HepG2 (cell line): Measurements from ENCODE around the gene FMO3. TPM values are rescaled to one million over a fixed set of nuclear protein-coding genes. Genes with fewer than 3 reads are reported as not detected.

ENCODE experiments used
- ATAC-seq: fragments of 200-7000 bp; cut with Tn5 transposase; 3 replicates; pipeline ENCODE4 v1.9.1; 2020; ENCODE audit warnings: mild to moderate bottlenecking, moderate library complexity
- BruUV-seq: library from RNA; stranded (reverse); fragments of 400-500 nt; replicated peaks from 2 replicates; lab custom pipeline; 2021; lab: Mats Ljungman, UMichigan
- CTCF ChIA-PET: fragments of 300-600 bp; formaldehyde crosslinking; extraction: SDS; loops from one replicate; lab custom pipeline; 2021; ENCODE audit warnings: low total read pairs, inconsistent platforms, low intra/inter-chr PET ratio; lab: Yijun Ruan, JAX
- POLR2A ChIA-PET: fragments of 350-600 bp; sonication (Branson Sonifier 250); formaldehyde crosslinking; loops from one replicate; lab custom pipeline; 2020; ENCODE audit warnings: antibody characterized with exemption, inconsistent platforms; lab: Yijun Ruan, JAX
- DNase-seq: peaks from one replicate; pipeline ENCODE4 v3.0.0-alpha.2; 2015; ENCODE audit warnings: low spot score
- FAIRE-seq: peaks from 3 replicates; lab custom pipeline; 2011; peaks lifted over from hg19 to GRCh38; lab: Jason Lieb, UNC
- H2AFZ ChIP-seq: one replicate; pipeline ENCODE4 v1.6.1; 2011; ENCODE audit warnings: low read length, inconsistent platforms
- H3K27ac ChIP-seq: fragments of 300-600 bp; 3 replicates; pipeline ENCODE4 v1.8.0; 2011; ENCODE audit warnings: mixed run types, mild to moderate bottlenecking, mixed read lengths, low read length, inconsistent platforms; ENCODE audit not compliant: insufficient read depth; ENCODE audit errors: extremely low read length
- H3K27me3 ChIP-seq, 2 experiments: fragments of 200-600 bp in 1 of 2; 2 replicates in 1 of 2; 3 replicates in 1 of 2; pipeline versions ENCODE4 v1.6.0 to v1.8.0; 2011; ENCODE audit warnings: low read length in 2 of 2, mild to moderate bottlenecking in 2 of 2, moderate library complexity in 2 of 2, inconsistent platforms in 1 of 2; ENCODE audit not compliant: insufficient read depth in 2 of 2, control insufficient read depth in 1 of 2
- H3K36me3 ChIP-seq, 2 experiments: fragments of 200-600 bp in 1 of 2; replicated peaks in 1 of 2; 2 replicates in 1 of 2; 3 replicates in 1 of 2; pipeline versions ENCODE4 v1.5.1 to v1.8.0; 2011; ENCODE audit warnings: low read length in 2 of 2, inconsistent platforms in 1 of 2; ENCODE audit not compliant: insufficient read depth in 2 of 2, control insufficient read depth in 1 of 2
- H3K4me1 ChIP-seq: 2 replicates; pipeline ENCODE4 v1.5.1; 2012; ENCODE audit warnings: low read length, inconsistent platforms; ENCODE audit not compliant: insufficient read depth
- H3K4me2 ChIP-seq: 2 replicates; pipeline ENCODE4 v1.6.0; 2011; ENCODE audit warnings: low read depth, low read length, inconsistent platforms
- H3K4me3 ChIP-seq, 3 experiments: fragments of 200-600 bp in 1 of 3; sonication (generic), shearing (Covaris generic) in 1 of 3; replicated peaks in 1 of 3; 2 replicates each; pipeline ENCODE4 v1.5.1; 2011 to 2016; ENCODE audit warnings: low read length in 3 of 3, inconsistent platforms in 2 of 3, low read depth in 2 of 3, mild to moderate bottlenecking in 2 of 3, control low read depth in 1 of 3, mixed read lengths in 1 of 3; ENCODE audit not compliant: insufficient read depth in 1 of 3
- H3K79me2 ChIP-seq: one replicate; pipeline ENCODE4 v1.6.1; 2011; ENCODE audit warnings: low read length, inconsistent platforms; ENCODE audit not compliant: insufficient read depth
- H3K9ac ChIP-seq: 2 replicates; pipeline ENCODE4 v1.6.0; 2011; ENCODE audit warnings: mild to moderate bottlenecking, low read depth, low read length, inconsistent platforms; ENCODE audit not compliant: insufficient read depth
- H3K9me3 ChIP-seq: 2 replicates; pipeline ENCODE4 v1.5.1; 2012; ENCODE audit warnings: mild to moderate bottlenecking, low read length
- H4K20me1 ChIP-seq: 2 replicates; pipeline ENCODE4 v1.6.0; 2011; ENCODE audit warnings: inconsistent platforms, mild to moderate bottlenecking, low read length, moderate library complexity; ENCODE audit not compliant: insufficient read depth
- FOXA3 ChIP-seq: IDR thresholded peaks from 2 replicates; pipeline ENCODE4 v1.6.1; 2016; ENCODE audit warnings: missing genetic modification reagents, missing compliant biosample characterization
- PRMT3 ChIP-seq: sonication (generic); formaldehyde crosslinking; IDR thresholded peaks from 2 replicates; pipeline ENCODE4 v1.8.1; 2022; ENCODE audit warnings: low read depth, mild to moderate bottlenecking, moderate library complexity, missing genetic modification reagents, borderline replicate concordance
- RNF2 ChIP-seq: fragments of 450-650 bp; conservative IDR thresholded peaks from 2 replicates; pipeline ENCODE4 v1.6.1; 2016; ENCODE audit warnings: low read depth
- SIN3A ChIP-seq: IDR thresholded peaks from 2 replicates; pipeline ENCODE4 v1.6.1; 2011; ENCODE audit warnings: low read depth, mild to moderate bottlenecking, control low read depth, low read length, borderline replicate concordance
- SNAI1 ChIP-seq: sonication (generic); formaldehyde crosslinking; IDR thresholded peaks from 2 replicates; pipeline ENCODE4 v1.5.0; 2020; ENCODE audit warnings: mild to moderate bottlenecking, missing genetic modification reagents, borderline replicate concordance
- SNAPC2 ChIP-seq: sonication (generic); formaldehyde crosslinking; IDR thresholded peaks from 2 replicates; pipeline ENCODE4 v1.8.1; 2022; ENCODE audit warnings: mild to moderate bottlenecking, missing genetic modification reagents
- YEATS4 ChIP-seq: sonication (generic); formaldehyde crosslinking; IDR thresholded peaks from 2 replicates; pipeline ENCODE4 v1.4.0; 2020; ENCODE audit warnings: missing genetic modification reagents, borderline replicate concordance
- ZNF280D ChIP-seq: sonication (generic); formaldehyde crosslinking; IDR thresholded peaks from 2 replicates; pipeline ENCODE4 v1.5.1; 2020; ENCODE audit warnings: mild to moderate bottlenecking, missing genetic modification reagents
- ZNF614 ChIP-seq: IDR thresholded peaks from 2 replicates; pipeline ENCODE4 v1.6.1; 2018; ENCODE audit warnings: missing biosample characterization, missing genetic modification reagents, inconsistent platforms, borderline replicate concordance
- WGBS: methylation state at CpG from one replicate; pipeline ENCODE4 v1.1.6; 2017; ENCODE audit warnings: low lambda C conversion rate; 5-methylcytosine and 5-hydroxymethylcytosine counted together
- in situ Hi-C: cut with HindIII; loops from 2 replicates; pipeline ENCODE4 v1.10.0; 2017; ENCODE audit warnings: low pct_unique_long_range_greater_than_20kb; ENCODE audit not compliant: extremely low pct_ligation_motif_present
- intact Hi-C: fragments of 100-400 bp; cut with micrococcal nuclease; formaldehyde crosslinking; loops from one replicate; pipeline ENCODE4 v1.10.0; 2022; ENCODE audit not compliant: unreplicated experiment
- polyA plus RNA-seq, 8 experiments: library from polyadenylated mRNA; depleted of rRNA in 3 of 8; stranded (reverse) in 7 of 8; unstranded in 1 of 8; fragments of >200 nt; fragmentation: Illumina TruSeq in 4 of 8; extraction: Trizol in 4 of 8; gene quantifications; 2 replicates each; pipeline versions ENCODE4 v1.2.1 to v1.2.3, GENCODE V29; 2011 to 2016; ENCODE audit warnings: low read depth in 4 of 8, missing spikeins in 1 of 8, mixed read lengths in 1 of 8; ENCODE audit not compliant: insufficient read depth in 1 of 8
- total RNA-seq, 5 experiments: library from RNA; depleted of rRNA; stranded (reverse); fragments of >200 nt; fragmentation: Illumina TruSeq; extraction: Trizol; gene quantifications; 2 replicates each; pipeline ENCODE4 v1.2.3, GENCODE V29; 2016; ENCODE audit warnings: low read depth in 1 of 5

FMO3 gene
- total and polyA plus RNA-seq, 2 of the 13 experiments (the other 11 are each of a cell fraction or from before 2014, with no cell fraction given), result not detected

- Histone ChIP-seq H3K27ac (peak overlapping the region; percentile 66), H3K79me2 (no peaks in the 10 kb centered on the region), H3K4me2 (peak overlapping the region; percentile 55), H3K4me3 (0 out of 6 replicates have a peak overlapping the region, but pooled peaks of 1 of the 3 experiments have one; percentile 20), H3K9ac (no peak overlapping the region), H3K36me3 (no peaks in the 10 kb centered on the region), H3K4me1 (peaks cover 22% of the 10 kb centered on the region), H3K9me3 (no peaks in the 10 kb centered on the region), H2AFZ (no peak overlapping the region), H4K20me1 (no peaks in the 10 kb centered on the region), H3K27me3 (no peaks in the 10 kb centered on the region)
- ATAC-seq (peak; percentile 90), FAIRE-seq (peak; percentile 32), DNase-seq (peak; percentile 36)
- TF ChIP-seq SNAI1 (CRISPR knock-in tag) (no peak), YEATS4 (CRISPR knock-in tag) (no peak), RNF2 (no peak), FOXA3 (CRISPR knock-in tag) (0 out of 2 replicates have a peak, but pooled peaks have one; percentile 7), ZNF280D (CRISPR knock-in tag) (0 out of 2 replicates have a peak, but pooled peaks have one; percentile 14), ZNF614 (CRISPR knock-in tag) (no peak), PRMT3 (CRISPR knock-in tag) (no peak), SNAPC2 (no peak), SIN3A (no peak)
- ChIA-PET POLR2A (no interaction called here), CTCF (no interaction called here)
- WGBS, result 0% methylated on average over 3 of the region's 3 CpGs
- intact Hi-C loops, result no loop called here
- no TSS peak for BruUV-seq
- in situ Hi-C loops, result no loop called here
Measured at GRCh38 chr1:171160211-171160610, 69.5 kb downstream of the FMO3 start.
